ENCODE data around the gene TNXB.
"Not testable (repeated sequence)": the region's sequence is repeated elsewhere in the genome, so short reads cannot be mapped to it uniquely, and the experiment has no call there.

TNXB gene

DNA sequence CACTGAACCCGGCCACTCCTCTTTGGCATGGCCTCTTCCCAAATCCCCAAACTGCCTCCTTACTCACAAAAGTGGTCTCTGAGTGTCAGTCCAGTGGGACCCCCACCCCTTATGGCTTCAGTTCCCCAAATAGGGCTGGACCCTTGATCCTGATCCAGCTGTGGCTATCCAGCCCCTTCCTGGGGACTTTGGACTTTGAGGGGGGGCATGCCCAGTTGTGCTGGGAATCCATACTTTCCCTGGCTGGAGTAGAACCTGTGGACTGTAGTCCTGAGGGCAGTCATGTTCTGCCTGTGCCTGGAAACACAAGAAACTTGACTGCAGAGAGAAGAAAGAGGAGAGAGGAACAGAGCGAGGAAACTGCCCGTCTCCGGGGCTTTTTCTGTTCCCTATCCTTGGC is 104.7 kb downstream of the TNXB start:
- DNase-seq (ENCODE audit: low read depth in 3 of 3) = not testable (repeated sequence)

DNA sequence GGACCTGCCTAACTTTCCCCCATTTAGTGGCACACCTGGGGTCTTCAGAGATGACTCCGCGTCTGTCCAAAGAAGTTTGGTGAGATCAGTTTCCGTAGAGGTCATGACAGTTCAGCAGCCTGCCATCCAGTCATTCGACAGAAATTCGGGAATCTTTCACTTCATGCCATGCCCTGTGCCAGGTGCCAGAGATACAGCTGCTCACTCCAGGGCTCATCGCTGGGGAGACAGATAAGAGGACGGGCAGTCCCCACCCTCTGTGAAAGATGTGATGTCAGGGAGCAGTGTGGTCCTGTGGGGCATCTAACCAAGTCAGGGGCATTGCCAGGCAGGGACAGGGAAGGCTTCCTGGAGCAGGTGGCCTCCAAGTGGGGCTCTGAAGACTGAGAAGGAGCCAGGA is 105.8 kb downstream of the TNXB start:
- not testable (repeated sequence) for DNase-seq (ENCODE audit: low read depth in 3 of 3)

DNA sequence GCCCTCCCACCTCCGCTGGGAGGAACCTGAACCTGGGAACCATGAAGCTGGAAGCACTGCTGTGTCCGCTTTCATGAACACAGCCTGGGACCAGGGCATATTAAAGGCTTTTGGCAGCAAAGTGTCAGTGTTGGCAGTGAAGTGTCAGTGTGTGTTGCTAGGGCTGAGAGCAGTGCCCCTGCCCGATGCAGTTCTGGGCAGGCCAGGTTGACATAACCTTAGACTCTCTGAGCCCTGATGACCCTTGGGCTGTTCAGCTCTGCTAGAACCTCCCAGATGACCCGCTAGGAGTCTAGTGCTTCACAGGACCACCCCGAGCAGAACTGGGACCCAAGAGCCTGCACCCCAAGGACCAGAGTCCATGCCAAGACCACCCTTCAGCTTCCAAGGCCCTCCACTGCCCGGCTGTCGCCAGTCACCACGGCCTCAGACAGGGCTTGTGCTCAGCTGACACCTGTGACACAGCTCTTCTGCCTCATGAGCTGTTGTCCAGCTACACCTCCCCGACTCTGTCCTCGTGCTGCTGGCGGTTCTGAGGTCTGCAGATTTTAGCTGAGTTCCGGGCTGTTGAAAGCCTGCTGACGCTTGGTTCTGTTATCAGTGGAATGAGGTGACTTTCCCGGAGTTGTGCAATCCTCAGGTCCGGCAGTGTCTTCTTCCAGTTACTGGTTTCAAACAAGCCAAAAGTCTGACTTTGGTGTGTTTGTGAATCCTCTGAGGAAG is 106.4 kb downstream of the TNXB start:
- DNase-seq (ENCODE audit: low read depth in 3 of 3) = not testable (repeated sequence)

DNA sequence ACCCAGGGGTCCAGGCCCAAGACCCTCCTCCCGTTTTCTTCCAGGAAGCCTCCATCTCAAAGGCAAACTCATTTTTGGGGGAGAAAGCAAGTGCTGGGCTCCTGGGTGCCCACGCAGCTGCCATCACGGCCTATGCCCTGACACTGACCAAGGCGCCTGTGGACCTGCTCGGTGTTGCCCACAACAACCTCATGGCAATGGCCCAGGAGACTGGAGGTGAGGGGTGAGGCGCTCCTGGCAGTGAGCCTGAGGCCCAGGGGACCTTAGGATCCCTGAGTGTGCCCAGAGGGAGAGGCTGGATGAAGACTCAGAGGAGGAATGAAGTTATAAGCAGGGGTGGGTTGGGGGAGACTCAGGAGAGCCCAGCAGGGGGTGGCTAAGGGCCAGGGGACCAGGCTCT is 112.8 kb downstream of the TNXB start:
- not testable (repeated sequence) for DNase-seq (ENCODE audit: low read depth in 3 of 3)

DNA sequence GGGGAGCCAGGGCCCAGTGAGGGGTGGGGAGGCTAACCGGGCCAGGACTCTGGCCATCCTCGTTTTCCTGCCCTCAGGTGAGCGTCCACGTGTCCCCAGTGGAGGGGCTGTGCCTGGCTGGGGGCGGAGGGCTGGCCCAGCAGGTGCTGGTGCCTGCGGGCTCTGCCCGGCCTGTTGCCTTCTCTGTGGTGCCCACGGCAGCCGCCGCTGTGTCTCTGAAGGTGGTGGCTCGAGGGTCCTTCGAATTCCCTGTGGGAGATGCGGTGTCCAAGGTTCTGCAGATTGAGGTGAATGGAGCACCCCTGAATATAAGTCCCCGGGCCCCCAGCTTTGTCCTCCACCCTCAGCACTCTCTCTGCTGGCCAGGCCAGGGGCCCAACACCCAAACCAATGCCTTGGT is 114.7 kb downstream of the TNXB start:
- not testable (repeated sequence) for DNase-seq (ENCODE audit: low read depth in 3 of 3)
